ENCODE results near the gene CDKN2AIP. TPM values are rescaled to one million over a fixed set of nuclear protein-coding genes. Genes with fewer than 3 reads are reported as not detected.

The CDKN2AIP gene
- 8.8 and 12.1 TPM in 2 replicates for total RNA-seq

GRCh38 chr4:183444214-183445096 is at the start of gene CDKN2AIP:
CDKN2AIP (plus strand) TSS chr4:183444636; CDS start chr4:183444798, 162 bp downstream.

Other genes starting within 250 kb of the CDKN2AIP start
- gene CLDN22, start 124.4 kb upstream of the CDKN2AIP start, total RNA-seq: under 0.01 TPM in 1 of 2 replicates, not detected in the other
- not detected in 2 replicates for gene CLDN24, start 122.2 kb upstream of the CDKN2AIP start, total RNA-seq
- gene ING2, start 60.4 kb downstream of the CDKN2AIP start, total RNA-seq: 5.5 and 6.5 TPM in 2 replicates
- gene RWDD4, start 214.5 kb downstream of the CDKN2AIP start, total RNA-seq: 20.6 and 24.0 TPM in 2 replicates
- 44.8 and 51.8 TPM in 2 replicates for gene TRAPPC11, start 214.7 kb downstream of the CDKN2AIP start, total RNA-seq